RKO (cell line): ENCODE measurements around the gene ZFAND4.
"Not testable (repeated sequence)": the region's sequence is repeated elsewhere in the genome, so short reads cannot be mapped to it uniquely, and the experiment has no call there.

Source experiments
- DNase-seq: peaks from one replicate; pipeline ENCODE4 v3.0.0-alpha.2; 2016; ENCODE audit warnings: low spot score

The ZFAND4 gene

DNA sequence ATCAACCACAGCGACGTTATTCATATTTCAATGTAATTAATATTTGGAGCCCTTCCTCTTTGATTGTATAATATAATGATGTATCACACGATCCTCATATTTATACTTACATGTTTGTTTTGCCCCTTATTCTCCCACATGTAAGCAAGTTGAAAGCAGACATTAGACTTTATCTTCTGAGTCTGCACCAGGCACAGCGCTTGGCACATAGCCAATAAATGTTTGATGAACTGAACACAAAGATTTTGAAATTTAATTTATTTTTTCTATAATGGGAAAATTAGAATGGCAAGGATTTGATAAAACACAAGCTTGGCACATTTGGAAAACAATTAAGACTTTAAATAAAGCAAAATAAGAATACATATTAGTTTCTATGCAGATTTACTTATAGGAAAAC is 31.6 kb downstream of the ZFAND4 start:
- DNase-seq: no peak

DNA sequence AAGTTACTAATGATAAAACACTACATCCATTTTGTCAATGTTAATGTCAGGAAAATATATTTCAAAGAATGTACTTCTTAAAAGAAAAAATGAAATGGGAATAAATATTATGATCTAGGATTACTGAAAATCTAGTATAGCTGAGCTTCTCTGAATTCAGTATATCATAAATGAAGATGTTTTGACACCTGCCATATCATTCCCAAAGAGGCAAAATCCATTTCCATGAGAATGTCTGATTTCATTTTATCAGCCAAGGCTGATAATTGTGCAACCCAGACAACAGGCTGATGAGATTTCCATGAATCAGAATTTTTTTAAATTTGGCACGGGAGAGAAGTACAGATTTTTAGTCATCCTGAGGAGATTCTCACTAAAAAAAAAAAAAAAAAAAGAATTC is 32.5 kb downstream of the ZFAND4 start:
- no peak for DNase-seq

DNA sequence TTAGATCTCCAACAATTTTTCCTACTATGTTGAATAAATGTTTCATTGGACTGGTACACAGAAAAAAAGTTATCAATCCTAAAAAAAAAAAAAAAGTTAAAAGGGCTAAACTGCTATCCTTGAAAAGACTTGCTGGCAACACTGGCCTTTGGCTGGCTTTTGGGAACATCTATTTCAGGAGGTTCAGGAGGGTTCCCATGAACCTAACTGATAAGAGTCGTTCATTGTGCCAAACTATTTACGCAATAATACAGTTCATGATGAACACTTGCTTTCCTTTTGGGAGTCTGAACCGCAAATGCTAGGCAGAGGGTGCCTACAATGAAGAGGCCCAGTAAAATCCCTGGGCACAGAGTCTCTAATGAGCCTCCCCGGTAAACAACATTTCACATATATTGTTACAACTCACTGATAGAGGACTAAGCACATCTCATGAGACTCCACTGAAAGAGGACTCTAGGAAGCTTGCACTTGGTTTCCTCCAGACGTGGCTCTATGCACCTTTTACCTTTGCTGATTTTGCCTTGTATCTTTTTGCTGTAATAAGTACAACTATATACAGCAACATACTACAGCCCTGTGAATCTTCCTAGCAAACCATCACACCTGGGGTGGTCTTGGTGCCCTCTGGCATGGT is 45.0 kb downstream of the ZFAND4 start:
- no peak for DNase-seq

GRCh38 chr10:45625879-45626278 is 46.7 kb downstream of the ZFAND4 start:
- no peak for DNase-seq

DNA sequence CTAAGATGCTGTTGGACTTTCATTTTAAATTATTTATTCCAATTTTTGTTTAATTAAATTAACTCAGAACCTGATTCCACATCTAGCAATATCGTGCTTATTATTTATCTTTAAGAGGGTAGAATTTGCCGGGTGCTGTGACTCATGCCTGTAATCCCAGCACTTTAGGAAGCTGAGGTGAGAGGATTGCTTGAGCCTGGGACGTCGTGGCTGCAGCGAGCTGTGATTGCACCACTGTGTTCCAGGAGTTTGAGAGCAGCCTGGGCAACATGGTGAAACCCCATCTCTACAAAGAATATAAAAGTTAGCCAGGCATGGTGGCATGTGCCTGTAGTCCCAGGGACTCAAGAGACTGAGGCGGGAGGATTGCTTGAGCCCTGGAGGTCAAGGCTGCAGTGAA is 47.8 kb downstream of the ZFAND4 start:
- no peak for DNase-seq

DNA sequence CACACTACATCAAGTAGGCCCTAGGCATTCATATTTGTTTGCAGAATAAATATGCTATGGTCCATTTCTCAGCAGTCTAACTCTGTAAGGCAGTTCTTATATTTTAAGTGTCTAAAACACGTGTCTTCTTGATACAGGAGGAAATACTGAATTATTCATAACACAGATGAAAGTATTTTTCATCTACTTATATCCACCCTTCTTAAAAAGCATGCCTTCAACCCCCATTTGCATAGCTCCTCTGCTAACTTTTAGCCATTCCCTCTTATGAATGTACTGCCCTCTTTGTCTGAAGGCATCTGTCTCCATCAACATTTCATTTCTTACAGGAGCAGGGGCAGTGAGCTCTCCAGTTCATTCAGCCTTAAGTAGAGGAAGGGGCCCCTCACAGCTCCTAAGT is 57.7 kb downstream of the ZFAND4 start:
- DNase-seq: no peak

DNA sequence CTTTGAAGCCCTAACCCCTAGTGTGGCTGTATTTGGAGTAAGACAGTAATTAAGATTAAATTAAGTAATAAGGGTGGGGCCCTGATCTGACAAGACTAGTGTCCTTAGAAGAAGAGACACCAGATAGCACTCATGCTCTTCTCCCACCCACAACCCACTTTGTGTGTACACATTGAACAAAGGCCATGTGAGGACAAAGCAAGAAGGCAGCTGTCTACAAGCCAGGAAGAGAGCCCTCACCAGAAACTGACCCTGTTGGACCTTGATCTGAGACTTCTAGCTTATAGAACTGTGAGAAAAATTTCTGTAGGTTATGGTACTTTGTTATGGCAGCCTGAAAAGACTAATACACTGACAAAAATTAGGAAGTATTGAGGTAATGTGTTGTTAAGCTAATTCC is 59.8 kb downstream of the ZFAND4 start:
- no peak for DNase-seq

GRCh38 chr10:45608052-45608451 is 64.5 kb downstream of the ZFAND4 start:
- no peak for DNase-seq

- no peak for DNase-seq
Measured at GRCh38 chr10:45607276-45607675, 65.3 kb downstream of the ZFAND4 start.

- DNase-seq: no peak
Measured at GRCh38 chr10:45602836-45603235, 69.7 kb downstream of the ZFAND4 start.

DNA sequence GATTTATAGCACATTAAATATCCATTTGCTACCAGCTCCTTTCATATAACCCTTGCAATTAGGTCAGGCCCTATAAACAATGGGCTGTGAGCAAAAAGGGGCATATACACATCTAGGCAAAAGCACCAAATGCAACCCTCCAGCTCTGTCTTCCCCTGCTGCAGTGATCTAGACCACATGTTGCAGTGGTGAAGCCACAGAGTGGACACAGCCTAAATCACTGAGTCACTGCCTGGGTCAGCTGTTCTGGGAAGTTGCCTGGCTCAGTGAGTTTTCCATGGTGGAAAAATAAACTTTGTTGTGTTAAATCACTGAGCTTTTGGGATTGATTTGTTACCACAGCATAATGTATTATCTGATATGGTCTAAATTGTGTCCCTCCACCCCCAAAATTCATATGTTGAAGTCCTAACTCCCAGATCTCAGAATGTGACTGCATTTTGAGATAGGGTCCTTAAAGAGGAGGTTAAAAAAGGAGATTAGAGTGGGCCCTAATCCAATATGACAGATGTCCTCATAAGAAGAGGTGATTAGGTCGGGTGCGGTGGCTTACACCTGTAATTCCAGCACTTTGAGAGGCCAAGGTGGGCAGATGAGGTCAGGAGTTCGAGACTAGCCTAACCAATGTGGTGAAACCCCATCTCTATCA is 70.4 kb downstream of the ZFAND4 start:
- DNase-seq: no peak

DNA sequence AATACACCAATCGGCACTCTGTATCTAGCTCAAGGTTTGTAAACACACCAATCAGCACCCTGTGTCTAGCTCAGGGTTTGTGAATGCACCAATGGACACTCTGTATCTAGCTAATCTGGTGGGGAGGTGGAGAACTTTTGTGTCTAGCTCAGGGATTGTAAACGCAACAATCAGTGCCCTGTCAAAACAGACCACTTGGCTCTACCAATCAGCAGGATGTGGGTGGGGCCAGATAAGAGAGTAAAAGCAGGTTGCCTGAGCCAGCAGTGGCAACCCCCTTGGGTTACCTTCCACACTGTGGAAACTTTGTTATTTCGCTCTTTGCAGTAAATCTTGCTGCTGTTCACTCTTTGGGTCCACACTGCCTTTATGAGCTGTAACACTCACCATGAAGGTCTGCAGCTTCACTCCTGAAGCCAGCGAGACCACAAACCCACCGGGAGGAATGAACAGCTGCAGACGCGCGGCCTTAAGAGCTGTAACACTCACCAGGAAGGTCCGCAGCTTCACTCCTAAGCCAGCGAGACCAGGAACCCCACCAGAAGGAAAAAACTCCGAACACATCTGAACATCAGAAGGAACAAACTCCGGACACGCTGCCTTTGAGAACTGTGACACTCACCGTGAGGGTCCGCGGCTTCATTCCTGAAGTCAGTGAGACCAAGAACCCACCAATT is 71.2 kb downstream of the ZFAND4 start:
- DNase-seq: not testable (repeated sequence)

DNA sequence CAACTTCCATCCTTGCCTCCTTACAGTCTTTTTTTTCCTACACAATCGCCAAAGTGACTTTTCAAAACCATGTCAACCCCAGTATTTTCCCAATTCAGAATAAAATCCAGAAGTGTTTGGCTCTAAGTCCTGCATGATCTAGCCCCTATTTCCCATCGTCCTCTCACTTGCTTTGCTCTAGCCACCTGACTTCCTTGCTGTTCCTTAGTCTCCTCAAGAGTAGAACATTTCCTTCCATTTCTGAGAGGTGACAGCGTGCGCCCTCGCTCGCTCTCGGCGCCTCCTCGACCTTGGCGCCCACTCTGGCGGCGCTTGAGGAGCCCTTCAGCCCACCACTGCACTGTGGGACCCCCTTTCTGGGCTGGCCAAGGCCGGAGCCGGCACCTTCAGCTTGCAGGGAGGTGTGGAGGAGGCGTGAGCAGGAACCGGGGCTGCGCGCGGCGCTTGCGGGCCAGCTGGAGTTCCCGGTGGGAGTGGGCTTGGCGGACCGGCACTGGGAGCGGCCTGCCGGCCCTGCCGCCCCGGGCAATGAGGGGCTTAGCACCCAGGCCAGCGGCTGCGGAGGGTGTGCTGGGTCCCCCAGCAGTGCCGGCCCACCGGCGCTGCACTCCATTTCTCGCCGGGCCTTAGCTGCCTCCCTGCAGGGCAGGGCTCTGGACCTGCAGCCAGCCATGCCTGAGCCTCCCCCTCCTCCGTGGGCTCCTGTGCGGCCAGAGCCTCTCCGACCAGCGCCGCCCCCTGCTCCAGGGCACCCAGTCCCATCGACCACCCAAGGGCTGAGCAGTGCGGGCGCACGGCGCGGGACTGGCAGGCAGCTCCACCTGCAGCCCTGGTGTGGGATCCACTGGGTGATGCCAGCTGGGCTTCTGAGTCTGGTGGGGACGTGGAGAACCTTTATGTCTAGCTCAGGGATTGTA is 72.0 kb downstream of the ZFAND4 start:
- not testable (repeated sequence) for DNase-seq

- no peak for DNase-seq
Measured at GRCh38 chr10:45599646-45600045, 72.9 kb downstream of the ZFAND4 start.

DNA sequence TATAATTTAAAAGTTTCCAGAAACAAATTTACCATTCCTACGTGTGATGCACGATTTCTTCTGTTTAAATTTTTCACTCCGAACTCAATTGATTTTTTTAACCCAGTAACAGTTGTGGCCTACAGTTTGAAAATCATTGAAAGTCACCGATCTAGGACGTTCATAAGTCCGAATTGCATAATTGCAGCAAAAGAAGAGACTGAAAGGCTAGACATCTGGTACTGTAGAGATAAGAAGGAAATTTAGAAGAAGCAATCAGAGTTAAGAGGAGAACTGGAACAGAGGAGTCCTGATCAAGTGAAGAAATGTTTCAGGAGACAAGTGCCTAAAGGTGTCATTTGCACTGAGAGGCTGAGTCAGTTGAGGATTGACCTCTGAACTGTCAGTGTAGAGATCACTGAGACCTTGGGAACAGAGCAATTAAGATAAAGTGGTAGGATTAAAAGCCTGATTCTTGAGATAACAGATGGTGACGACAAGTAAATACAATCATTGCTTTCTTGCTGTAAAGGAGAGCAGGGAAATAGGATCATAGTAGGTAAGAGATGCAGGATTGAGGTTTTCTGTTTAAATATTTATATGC is 73.5 kb downstream of the ZFAND4 start:
- DNase-seq: no peak

DNA sequence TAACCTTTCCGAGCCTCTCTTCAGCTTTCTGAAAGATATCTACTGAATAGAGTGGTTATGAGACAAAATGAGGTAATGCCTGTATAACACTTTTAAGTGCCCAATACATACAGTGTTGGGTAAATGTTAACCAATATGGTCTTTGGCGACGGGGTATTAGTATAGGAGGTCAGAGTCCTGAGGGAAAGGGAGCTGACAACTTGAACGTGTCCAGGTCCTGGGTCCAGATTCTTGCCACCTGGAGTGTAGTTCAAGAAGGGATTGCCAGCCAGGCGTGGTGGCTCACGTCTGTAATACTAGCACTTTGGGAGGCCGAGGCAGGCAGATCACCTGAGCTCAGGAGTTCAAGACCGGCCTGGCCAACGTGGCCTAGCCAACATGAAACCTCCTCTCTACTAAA is 76.0 kb downstream of the ZFAND4 start:
- DNase-seq: no peak

- DNase-seq: peak; percentile 96
Measured at GRCh38 chr10:45594276-45595157, 78.1 kb downstream of the ZFAND4 start.

DNA sequence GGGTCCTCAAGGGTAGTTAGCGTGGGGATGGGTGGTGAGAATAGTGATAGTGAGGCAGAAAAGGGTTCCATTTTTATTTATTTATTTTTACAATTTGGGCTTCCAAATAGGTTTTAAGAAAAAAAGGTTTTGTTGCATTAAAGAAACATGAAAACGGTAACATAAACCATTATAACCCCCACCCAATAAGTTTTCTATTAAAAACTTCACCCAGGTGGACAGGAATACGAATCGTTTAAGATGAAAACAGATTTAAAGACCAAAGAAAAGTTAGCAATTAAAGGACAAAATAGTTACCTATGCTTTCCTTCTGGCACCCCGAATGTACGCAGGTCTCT is 78.7 kb downstream of the ZFAND4 start:
- no peak for DNase-seq

DNA sequence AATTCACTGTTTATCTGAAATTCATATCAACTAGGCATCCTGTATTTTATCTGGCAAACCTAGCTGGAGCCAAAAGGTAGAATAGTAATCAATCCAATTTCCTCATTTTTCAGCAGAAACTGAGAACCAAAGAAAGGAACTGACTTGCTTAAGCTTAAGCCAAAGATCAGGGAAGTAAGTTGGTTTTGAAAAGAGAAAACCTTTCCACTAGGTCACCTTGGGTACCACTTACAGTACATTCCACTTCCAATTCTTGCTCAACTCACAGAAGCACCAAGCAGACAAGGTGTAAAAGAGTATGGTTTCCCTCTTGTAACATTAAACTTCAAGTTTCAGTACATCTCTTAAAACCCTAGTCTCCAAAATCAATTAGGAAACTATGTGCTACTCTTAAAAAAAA is 79.6 kb downstream of the ZFAND4 start:
- no peak for DNase-seq

GRCh38 chr10:45592432-45592831 is 80.1 kb downstream of the ZFAND4 start:
- no peak for DNase-seq

DNA sequence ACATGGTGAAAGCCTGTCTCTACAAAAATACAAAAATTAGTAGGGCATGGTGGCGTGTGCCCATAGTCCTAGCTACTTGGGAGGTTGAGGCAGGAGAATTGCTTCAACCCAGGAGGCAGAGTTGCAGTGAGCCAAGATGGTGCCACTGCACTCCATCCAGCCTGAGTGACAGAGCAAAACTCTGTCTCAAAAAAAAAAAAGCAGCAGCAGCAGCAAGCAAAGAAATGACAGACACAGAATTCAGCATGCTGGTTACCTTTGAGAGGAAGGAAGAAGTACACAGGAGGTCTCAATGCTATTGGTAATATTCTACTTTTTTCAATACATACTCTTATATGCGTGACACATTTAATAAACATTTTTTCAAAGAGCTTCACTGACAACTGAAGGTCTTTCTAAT is 81.3 kb downstream of the ZFAND4 start:
- no peak for DNase-seq
